BLaER1 (cell line): Measurements from ENCODE around the gene POLR1E.

Experiments used
- H3K27ac ChIP-seq: shearing (Covaris generic); formaldehyde crosslinking; 2 replicates; pipeline ENCODE4 v1.8.1; 2022
- H3K27me3 ChIP-seq: shearing (Covaris generic); formaldehyde crosslinking; 2 replicates; pipeline ENCODE4 v1.8.1; 2022
- H3K36me3 ChIP-seq: shearing (Covaris generic); formaldehyde crosslinking; 2 replicates; pipeline ENCODE4 v1.8.1; 2022
- H3K4me1 ChIP-seq: shearing (Covaris generic); formaldehyde crosslinking; 2 replicates; pipeline ENCODE4 v1.8.1; 2022
- H3K4me2 ChIP-seq: shearing (Covaris generic); formaldehyde crosslinking; 2 replicates; pipeline ENCODE4 v1.8.1; 2022
- H3K4me3 ChIP-seq: shearing (Covaris generic); formaldehyde crosslinking; 2 replicates; pipeline ENCODE4 v1.8.1; 2022
- H3K9ac ChIP-seq: shearing (Covaris generic); formaldehyde crosslinking; 2 replicates; pipeline ENCODE4 v1.8.1; 2022
- H3K9me3 ChIP-seq: shearing (Covaris generic); formaldehyde crosslinking; 2 replicates; pipeline ENCODE4 v1.8.1; 2022
- H4K20me1 ChIP-seq: shearing (Covaris generic); formaldehyde crosslinking; 2 replicates; pipeline ENCODE4 v1.8.1; 2022
- Cebpa-rat ChIP-seq: shearing (Covaris generic); IDR thresholded peaks from 2 replicates; pipeline ENCODE4 v1.8.1; 2022

POLR1E gene

DNA sequence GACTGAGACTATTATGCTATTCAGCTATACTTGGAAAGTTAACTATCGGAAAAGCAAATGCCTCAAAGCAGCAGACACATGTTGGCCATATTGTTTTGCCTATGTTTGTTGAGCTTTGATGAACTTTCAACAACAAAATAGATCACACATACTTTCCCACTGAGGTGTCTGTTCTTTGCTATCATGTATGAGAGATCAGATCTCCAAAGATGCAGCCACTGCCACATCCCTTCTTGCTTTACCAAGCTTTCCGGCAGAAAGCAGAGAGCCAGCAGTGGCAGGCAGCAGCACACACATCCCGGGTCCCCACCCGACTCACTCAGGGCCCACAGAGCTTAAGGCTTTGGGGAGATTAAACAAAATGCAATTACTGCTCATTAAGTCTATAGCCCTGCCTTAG is 39.3 kb upstream of the POLR1E start:
- peaks cover 90% of the 10 kb centered on the region for H3K36me3 ChIP-seq
- no peaks in the 10 kb centered on the region for H3K9me3 ChIP-seq
- H3K4me2 ChIP-seq, result no peak overlapping the region
- no peak overlapping the region for H3K27ac ChIP-seq
- H4K20me1 ChIP-seq, result peaks cover 99% of the 10 kb centered on the region
- no peak for TF ChIP-seq Cebpa-rat
- no peak overlapping the region for H3K4me3 ChIP-seq
- no peak overlapping the region for H3K9ac ChIP-seq
- H3K27me3 ChIP-seq, result no peaks in the 10 kb centered on the region
- H3K4me1 ChIP-seq, result no peaks in the 10 kb centered on the region

- H3K9ac ChIP-seq, result no peak overlapping the region
- H3K9me3 ChIP-seq, result no peaks in the 10 kb centered on the region
- peaks cover 89% of the 10 kb centered on the region for H3K36me3 ChIP-seq
- H3K4me2 ChIP-seq, result no peak overlapping the region
- TF ChIP-seq Cebpa-rat, result no peak
- H3K27me3 ChIP-seq, result no peaks in the 10 kb centered on the region
- H4K20me1 ChIP-seq, result peaks cover 99% of the 10 kb centered on the region
- H3K4me1 ChIP-seq, result no peaks in the 10 kb centered on the region
- H3K27ac ChIP-seq, result no peak overlapping the region
- no peak overlapping the region for H3K4me3 ChIP-seq
Measured at GRCh38 chr9:37447111-37447510, 38.6 kb upstream of the POLR1E start.

- no peak for TF ChIP-seq Cebpa-rat
- H3K4me2 ChIP-seq, result no peak overlapping the region
Measured at GRCh38 chr9:37449862-37450632, 35.7 kb upstream of the POLR1E start.

DNA sequence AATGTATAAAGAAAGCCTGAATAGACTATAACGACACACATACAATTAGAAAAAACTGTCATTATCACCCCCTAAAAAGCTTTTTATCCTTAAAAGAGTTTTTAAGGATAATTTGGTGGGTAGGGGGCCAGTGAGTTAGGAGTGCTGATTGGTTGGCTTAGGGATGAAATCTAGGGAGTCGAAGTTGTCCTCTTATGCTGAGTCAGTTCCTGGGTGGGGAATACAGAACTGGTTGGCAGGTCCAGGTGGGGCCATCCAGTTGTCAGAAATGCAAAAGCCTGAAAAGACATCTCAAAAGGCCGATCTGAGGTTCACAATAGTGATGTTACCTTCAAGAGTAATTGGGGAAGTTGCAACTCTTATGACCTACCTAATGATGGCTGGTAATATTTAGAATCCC is 34.1 kb upstream of the POLR1E start:
- H3K27me3 ChIP-seq, result no peaks in the 10 kb centered on the region
- H3K36me3 ChIP-seq, result peaks cover 85% of the 10 kb centered on the region
- peaks cover 18% of the 10 kb centered on the region for H3K9me3 ChIP-seq
- H3K4me1 ChIP-seq, result no peaks in the 10 kb centered on the region
- H3K9ac ChIP-seq, result no peak overlapping the region
- TF ChIP-seq Cebpa-rat, result no peak
- H3K4me2 ChIP-seq, result no peak overlapping the region
- H4K20me1 ChIP-seq, result peaks cover 99% of the 10 kb centered on the region
- no peak overlapping the region for H3K4me3 ChIP-seq
- H3K27ac ChIP-seq, result no peak overlapping the region

More at GRCh38 chr9:37449862-37450632, 35.7 kb upstream of the POLR1E start:
- Histone ChIP-seq H3K27me3 (no peaks in the 10 kb centered on the region), H3K36me3 (peaks cover 85% of the 10 kb centered on the region), H3K4me3 (no peak overlapping the region), H3K27ac (no peak overlapping the region), H4K20me1 (peaks cover 99% of the 10 kb centered on the region), H3K9me3 (peaks cover 3% of the 10 kb centered on the region; the same call in 1 of the 2 replicates), H3K9ac (no peak overlapping the region), H3K4me1 (no peaks in the 10 kb centered on the region)

DNA sequence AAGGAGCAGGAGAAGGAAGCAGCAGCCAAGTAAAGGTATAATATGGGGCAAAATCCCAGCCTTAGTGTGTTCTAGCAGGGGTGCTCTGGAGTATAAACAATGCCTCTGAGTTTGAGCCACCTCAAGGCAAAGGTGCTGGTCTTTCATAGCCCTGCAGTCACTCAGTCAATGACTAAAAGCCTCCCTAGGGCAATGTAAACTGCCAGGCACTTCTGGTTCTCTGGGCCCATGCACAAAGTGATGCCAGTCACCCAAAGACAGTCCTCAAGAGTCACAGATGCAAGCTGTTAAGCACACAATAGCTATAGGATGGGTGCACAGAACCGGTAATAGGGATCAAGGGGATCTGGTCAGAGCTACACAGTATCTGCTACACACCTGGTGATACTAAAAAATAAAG is 33.1 kb upstream of the POLR1E start:
- TF ChIP-seq Cebpa-rat, result no peak
- Histone ChIP-seq H3K4me3 (no peak overlapping the region), H3K36me3 (peaks cover 83% of the 10 kb centered on the region), H3K9me3 (peaks cover 18% of the 10 kb centered on the region), H3K27ac (no peak overlapping the region), H3K9ac (no peak overlapping the region), H4K20me1 (peaks cover 99% of the 10 kb centered on the region), H3K4me1 (no peaks in the 10 kb centered on the region), H3K4me2 (no peak overlapping the region), H3K27me3 (no peaks in the 10 kb centered on the region)

- no peak overlapping the region for H3K4me3 ChIP-seq
- H3K27me3 ChIP-seq, result no peaks in the 10 kb centered on the region
- H4K20me1 ChIP-seq, result peaks cover 99% of the 10 kb centered on the region
- no peaks in the 10 kb centered on the region for H3K4me1 ChIP-seq
- no peak overlapping the region for H3K27ac ChIP-seq
- no peak for TF ChIP-seq Cebpa-rat
- peaks cover 18% of the 10 kb centered on the region for H3K9me3 ChIP-seq
- H3K9ac ChIP-seq, result no peak overlapping the region
- H3K36me3 ChIP-seq, result peaks cover 75% of the 10 kb centered on the region
- H3K4me2 ChIP-seq, result no peak overlapping the region
Measured at GRCh38 chr9:37453827-37454226, 31.9 kb upstream of the POLR1E start.

DNA sequence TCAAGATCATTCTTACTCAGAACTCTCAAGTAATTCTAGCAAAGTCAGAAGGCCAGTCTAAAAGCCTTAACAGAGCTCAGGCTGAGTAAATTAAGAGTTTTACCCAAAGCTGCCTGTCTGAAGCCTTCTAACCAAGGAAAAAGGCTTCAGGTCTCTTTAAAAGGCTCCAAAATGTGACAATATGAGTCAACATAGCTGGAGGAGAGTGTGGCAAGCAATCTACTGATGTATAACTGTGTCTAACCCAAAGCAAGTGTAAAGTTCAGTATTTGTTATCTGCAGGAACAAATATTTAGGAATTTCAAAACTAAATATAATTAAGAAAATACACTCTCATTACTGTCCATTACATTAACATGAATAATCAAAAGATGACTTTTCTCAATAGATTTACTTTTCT is 31.5 kb upstream of the POLR1E start:
- Histone ChIP-seq H4K20me1 (peaks cover 99% of the 10 kb centered on the region), H3K9me3 (peaks cover 18% of the 10 kb centered on the region), H3K4me3 (no peak overlapping the region), H3K27ac (no peak overlapping the region), H3K27me3 (no peaks in the 10 kb centered on the region), H3K4me1 (no peaks in the 10 kb centered on the region), H3K36me3 (peaks cover 71% of the 10 kb centered on the region), H3K9ac (no peak overlapping the region), H3K4me2 (no peak overlapping the region)
- TF ChIP-seq Cebpa-rat, result no peak

GRCh38 chr9:37455884-37456647 is 29.7 kb upstream of the POLR1E start:
- no peak overlapping the region for H3K27ac ChIP-seq
- H3K4me3 ChIP-seq, result no peak overlapping the region
- H3K4me2 ChIP-seq, result no peak overlapping the region
- H3K9ac ChIP-seq, result no peak overlapping the region
- H4K20me1 ChIP-seq, result peaks cover 94% of the 10 kb centered on the region
- no peaks in the 10 kb centered on the region for H3K27me3 ChIP-seq
- H3K4me1 ChIP-seq, result no peaks in the 10 kb centered on the region
- TF ChIP-seq Cebpa-rat, result no peak
- H3K36me3 ChIP-seq, result peaks cover 53% of the 10 kb centered on the region
- peaks cover 18% of the 10 kb centered on the region for H3K9me3 ChIP-seq

- no peak for TF ChIP-seq Cebpa-rat
- H3K4me2 ChIP-seq, result no peak overlapping the region
- peaks cover 94% of the 10 kb centered on the region for H4K20me1 ChIP-seq
- H3K4me3 ChIP-seq, result no peak overlapping the region
- no peak overlapping the region for H3K27ac ChIP-seq
- H3K27me3 ChIP-seq, result no peaks in the 10 kb centered on the region
- H3K4me1 ChIP-seq, result peaks cover under 1% of the 10 kb centered on the region; the same call in 1 of the 2 replicates
- peaks cover 18% of the 10 kb centered on the region for H3K9me3 ChIP-seq
- H3K36me3 ChIP-seq, result peaks cover 46% of the 10 kb centered on the region
- no peak overlapping the region for H3K9ac ChIP-seq
Measured at GRCh38 chr9:37456817-37457216, 28.9 kb upstream of the POLR1E start.

DNA sequence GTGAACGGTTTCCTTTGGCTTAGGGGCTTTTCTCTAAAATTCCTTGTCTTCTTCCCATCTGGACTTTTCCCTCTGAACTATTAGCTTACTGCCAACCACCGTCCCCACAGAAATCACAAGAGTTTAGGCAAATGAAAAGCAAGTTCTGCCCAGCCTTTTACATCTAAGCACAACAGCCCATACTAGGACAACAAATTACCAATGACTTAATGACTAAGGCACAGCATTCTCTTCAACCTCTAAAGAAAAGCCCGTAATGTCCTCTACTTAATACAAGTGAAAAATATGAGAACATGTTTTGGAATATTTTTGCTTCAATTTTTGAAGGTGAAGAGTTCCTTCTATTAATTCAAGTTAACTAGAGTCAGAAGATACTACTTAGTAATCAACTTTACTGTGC is 21.7 kb upstream of the POLR1E start:
- H3K27me3 ChIP-seq, result no peaks in the 10 kb centered on the region
- H4K20me1 ChIP-seq, result peaks cover 51% of the 10 kb centered on the region
- peak overlapping the region; percentile 86 for H3K4me2 ChIP-seq
- H3K4me3 ChIP-seq, result peak overlapping the region; percentile 87
- peak overlapping the region; percentile 86 for H3K9ac ChIP-seq
- peak overlapping the region; percentile 89 for H3K27ac ChIP-seq
- H3K4me1 ChIP-seq, result peaks cover 35% of the 10 kb centered on the region
- no peaks in the 10 kb centered on the region for H3K9me3 ChIP-seq
- no peaks in the 10 kb centered on the region; the same call in 1 of the 2 replicates for H3K36me3 ChIP-seq
- TF ChIP-seq Cebpa-rat, result no peak
